ENCODE measurements around the gene PKHD1. TPM values are rescaled to one million over a fixed set of nuclear protein-coding genes. Genes with fewer than 3 reads are reported as not detected.

PKHD1 gene
- total RNA-seq, 2 donors from 2014 or later = 0.20 TPM

DNA sequence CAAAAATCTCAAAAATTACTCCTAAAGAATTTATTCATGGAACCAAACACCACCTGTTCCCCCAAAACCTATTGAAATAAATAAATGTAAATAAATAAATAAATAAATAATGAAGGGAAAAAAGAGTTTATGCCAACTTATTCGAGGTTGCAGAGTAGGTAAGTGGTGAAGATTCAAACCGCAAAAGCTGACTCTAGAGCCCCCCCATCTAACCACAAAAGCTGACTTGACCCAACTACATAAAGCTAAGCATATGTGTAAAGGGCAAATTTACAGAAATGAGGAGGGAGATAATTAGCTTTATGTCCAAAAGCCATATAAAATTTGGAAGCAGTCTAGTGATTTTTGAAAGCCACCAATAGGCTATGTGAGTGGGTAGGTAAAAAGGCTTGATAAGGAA lies 486.9 kb downstream of the PKHD1 start:
- peaks cover 16% of the 10 kb centered on the region for H3K9me3 Mint-ChIP-seq
- Histone ChIP-seq H3K4me3 (ENCODE audit: low read length) (no peak overlapping the region), H3K9me3 (ENCODE audit: control insufficient read depth, low read length) (peaks cover 7% of the 10 kb centered on the region), H3K36me3 (ENCODE audit: control insufficient read depth, insufficient read depth, low read length) (no peaks in the 10 kb centered on the region), H3K27ac (ENCODE audit: low read depth, low read length) (no peak overlapping the region), H3K9ac (ENCODE audit: extremely low read depth, low read length, poor library complexity, severe bottlenecking) (no peak overlapping the region), H3K4me1 (ENCODE audit: control insufficient read depth, insufficient read depth, low read length) (no peaks in the 10 kb centered on the region), H3K27me3 (ENCODE audit: control insufficient read depth, insufficient read depth, low read length, poor library complexity, severe bottlenecking) (no peaks in the 10 kb centered on the region)
- no peak for DNase-seq
- no peaks in the 10 kb centered on the region for H3K27me3 Mint-ChIP-seq (ENCODE audit: insufficient read depth)
- no peak overlapping the region for H3K4me3 Mint-ChIP-seq
- TF ChIP-seq, protein P1, sequence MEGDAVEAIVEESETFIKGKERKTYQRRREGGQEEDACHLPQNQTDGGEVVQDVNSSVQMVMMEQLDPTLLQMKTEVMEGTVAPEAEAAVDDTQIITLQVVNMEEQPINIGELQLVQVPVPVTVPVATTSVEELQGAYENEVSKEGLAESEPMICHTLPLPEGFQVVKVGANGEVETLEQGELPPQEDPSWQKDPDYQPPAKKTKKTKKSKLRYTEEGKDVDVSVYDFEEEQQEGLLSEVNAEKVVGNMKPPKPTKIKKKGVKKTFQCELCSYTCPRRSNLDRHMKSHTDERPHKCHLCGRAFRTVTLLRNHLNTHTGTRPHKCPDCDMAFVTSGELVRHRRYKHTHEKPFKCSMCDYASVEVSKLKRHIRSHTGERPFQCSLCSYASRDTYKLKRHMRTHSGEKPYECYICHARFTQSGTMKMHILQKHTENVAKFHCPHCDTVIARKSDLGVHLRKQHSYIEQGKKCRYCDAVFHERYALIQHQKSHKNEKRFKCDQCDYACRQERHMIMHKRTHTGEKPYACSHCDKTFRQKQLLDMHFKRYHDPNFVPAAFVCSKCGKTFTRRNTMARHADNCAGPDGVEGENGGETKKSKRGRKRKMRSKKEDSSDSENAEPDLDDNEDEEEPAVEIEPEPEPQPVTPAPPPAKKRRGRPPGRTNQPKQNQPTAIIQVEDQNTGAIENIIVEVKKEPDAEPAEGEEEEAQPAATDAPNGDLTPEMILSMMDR (conservative IDR thresholded peaks at IDR 0.05) = no peak
- H3K27ac Mint-ChIP-seq = no peak overlapping the region
- 95% methylated on average over 2 of the region's 2 CpGs; no CpG with 5 or more reads in 1 of the 2 experiments for WGBS, 2 experiments (ENCODE audit: insufficient coverage in 1 of 2, insufficient read length in 1 of 2)
- peaks cover 13% of the 10 kb centered on the region for H3K4me1 Mint-ChIP-seq
- H3K36me3 Mint-ChIP-seq (ENCODE audit: low read depth) = peaks cover 7% of the 10 kb centered on the region

DNA sequence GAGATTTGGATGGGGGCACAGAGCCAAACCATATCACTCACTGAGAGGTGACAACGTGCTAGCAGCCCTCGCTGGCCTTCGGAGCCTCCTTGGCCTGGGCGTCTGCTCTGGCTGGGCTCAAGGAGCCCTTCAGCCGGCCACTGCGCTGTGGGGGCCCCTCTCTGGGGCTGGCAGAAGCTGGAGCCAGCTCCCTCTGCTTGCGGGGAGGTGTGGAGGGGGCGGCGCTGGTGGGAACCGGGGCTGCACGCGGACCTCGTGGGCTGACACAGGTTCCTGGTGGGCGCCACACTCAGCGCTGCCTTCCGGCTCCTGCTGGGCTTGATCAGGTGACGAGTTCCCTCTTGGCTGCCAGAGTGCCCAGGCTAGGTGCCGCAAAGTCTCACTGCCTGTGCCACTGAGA lies 489.2 kb downstream of the PKHD1 start:
- H3K36me3 ChIP-seq (ENCODE audit: control insufficient read depth, insufficient read depth, low read length) = no peaks in the 10 kb centered on the region
- H3K4me3 Mint-ChIP-seq = no peak overlapping the region

DNA sequence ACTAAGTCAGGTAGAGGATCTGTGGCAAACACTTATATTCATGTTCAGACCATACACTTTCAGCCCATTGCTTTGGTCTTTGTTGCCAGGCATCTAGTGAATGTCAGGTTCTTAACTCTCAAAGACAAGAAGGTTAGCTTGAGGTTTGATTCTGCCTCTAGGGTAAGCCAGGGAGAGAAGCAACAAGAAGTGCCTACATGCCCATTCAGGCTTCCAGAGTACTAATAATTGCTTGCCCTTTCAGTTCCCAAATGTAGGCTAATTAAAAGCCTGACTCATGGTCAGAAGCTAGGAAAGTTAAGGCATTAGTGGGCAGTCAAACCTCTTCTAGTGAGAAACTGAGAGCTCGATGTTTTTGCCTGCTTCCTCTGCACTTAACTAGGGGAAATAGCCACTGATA lies 492.4 kb downstream of the PKHD1 start:
- Histone ChIP-seq H3K27me3 (ENCODE audit: control insufficient read depth, insufficient read depth, low read length, poor library complexity, severe bottlenecking) (no peaks in the 10 kb centered on the region), H3K4me1 (ENCODE audit: control insufficient read depth, insufficient read depth, low read length) (no peaks in the 10 kb centered on the region), H3K27ac (ENCODE audit: low read depth, low read length) (no peak overlapping the region), H3K36me3 (ENCODE audit: control insufficient read depth, insufficient read depth, low read length) (no peaks in the 10 kb centered on the region), H3K4me3 (ENCODE audit: low read length) (no peak overlapping the region), H3K9ac (ENCODE audit: extremely low read depth, low read length, poor library complexity, severe bottlenecking) (no peak overlapping the region), H3K9me3 (ENCODE audit: control insufficient read depth, low read length) (peaks cover 7% of the 10 kb centered on the region)
- Mint-ChIP-seq H3K4me3 (no peak overlapping the region), H3K36me3 (ENCODE audit: low read depth) (peaks cover 7% of the 10 kb centered on the region), H3K4me1 (no peaks in the 10 kb centered on the region), H3K27ac (no peak overlapping the region), H3K27me3 (ENCODE audit: insufficient read depth) (no peaks in the 10 kb centered on the region), H3K9me3 (peaks cover 16% of the 10 kb centered on the region)
- DNase-seq = no peak
- TF ChIP-seq, protein P1 (conservative IDR thresholded peaks at IDR 0.05) = no peak
- 95 to 100% methylated on average over 1 of the region's 1 CpG for WGBS, 2 experiments (ENCODE audit: insufficient coverage in 1 of 2, insufficient read length in 1 of 2)

More for the DNA sequence above, 489.2 kb downstream of the PKHD1 start:
- Histone ChIP-seq H3K9me3 (ENCODE audit: control insufficient read depth, low read length) (peaks cover 7% of the 10 kb centered on the region), H3K4me1 (ENCODE audit: control insufficient read depth, insufficient read depth, low read length) (no peaks in the 10 kb centered on the region), H3K27me3 (ENCODE audit: control insufficient read depth, insufficient read depth, low read length, poor library complexity, severe bottlenecking) (no peaks in the 10 kb centered on the region), H3K27ac (ENCODE audit: low read depth, low read length) (no peak overlapping the region), H3K9ac (ENCODE audit: extremely low read depth, low read length, poor library complexity, severe bottlenecking) (no peak overlapping the region), H3K4me3 (ENCODE audit: low read length) (no peak overlapping the region)
- TF ChIP-seq, protein P1 (conservative IDR thresholded peaks at IDR 0.05) = no peak
- peaks cover 7% of the 10 kb centered on the region for H3K36me3 Mint-ChIP-seq (ENCODE audit: low read depth)
- H3K4me1 Mint-ChIP-seq = peaks cover 6% of the 10 kb centered on the region
- 94% methylated on average over 18 of the region's 18 CpGs; no CpG with 5 or more reads in 1 of the 2 experiments for WGBS, 2 experiments (ENCODE audit: insufficient coverage in 1 of 2, insufficient read length in 1 of 2)
- H3K27me3 Mint-ChIP-seq (ENCODE audit: insufficient read depth) = no peaks in the 10 kb centered on the region
- no peak for DNase-seq
- H3K27ac Mint-ChIP-seq = no peak overlapping the region
- peaks cover 16% of the 10 kb centered on the region for H3K9me3 Mint-ChIP-seq
